ENCODE measurements around the gene SRXN1.

The SRXN1 gene

DNA sequence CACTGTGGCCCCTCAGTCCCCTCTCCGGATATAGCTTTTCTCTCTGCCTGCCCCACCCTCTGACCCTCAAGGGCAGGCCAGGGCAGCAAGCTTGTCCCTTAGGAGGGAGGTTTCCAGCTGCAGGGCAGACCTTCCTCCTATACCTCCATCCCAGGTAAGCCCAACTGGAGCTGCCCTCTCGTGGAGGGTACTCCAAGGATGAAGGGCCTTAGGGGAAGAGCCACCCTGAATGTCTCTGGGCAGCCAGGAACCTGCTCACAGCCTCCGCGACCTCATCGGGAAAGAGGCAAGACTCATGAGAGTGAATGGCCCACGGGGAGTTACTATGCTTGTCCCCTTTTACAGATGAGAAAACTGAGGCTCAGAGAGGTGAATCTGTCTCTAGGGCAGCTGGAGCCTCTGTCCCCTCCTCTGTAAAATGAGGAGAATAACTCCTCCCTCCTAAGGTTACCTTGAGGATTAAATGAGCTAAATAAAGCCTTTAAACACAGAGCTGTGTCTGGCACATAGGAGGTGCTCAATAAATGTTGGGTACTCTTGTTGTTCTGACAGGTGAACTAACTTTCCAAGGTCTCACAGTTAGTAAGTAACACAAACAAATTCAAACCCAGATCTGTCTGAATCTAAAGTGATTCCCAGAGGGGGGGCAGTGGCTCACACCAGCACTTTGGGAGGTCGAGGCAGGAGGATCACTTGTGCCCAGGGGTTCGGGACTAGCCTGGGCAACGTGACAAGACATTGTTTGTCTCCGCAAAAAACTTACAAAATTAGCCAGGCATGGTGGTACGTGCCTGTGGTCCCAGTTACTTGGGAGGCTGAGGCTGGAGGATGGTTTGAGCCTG lies 12.1 kb downstream of the SRXN1 start:
- Histone ChIP-seq H3K9ac (no peak overlapping the region), H3K4me2 (no peak overlapping the region), H3K27ac (no peak overlapping the region), H3K4me3 (no peak overlapping the region), H3K27me3 (peaks cover 8 to 14% (median 11%) of the 10 kb centered on the region in 11 experiments), H3K36me3 (no peaks in the 10 kb centered on the region), H3K9me3 (replicated peaks in 1 of 11) (no peaks in the 10 kb centered on the region), H3K4me1 (peaks cover 3 to 10% (median 6%) of the 10 kb centered on the region in 10 experiments; a peak in 19 of 20 replicates), H4K20me1 (peaks cover 0 to 13% (median 0%) of the 10 kb centered on the region in 11 experiments; a peak in 5 of 22 replicates)
- no peak for TF ChIP-seq Cebpa-rat (IDR thresholded peaks at IDR 0.05)

DNA sequence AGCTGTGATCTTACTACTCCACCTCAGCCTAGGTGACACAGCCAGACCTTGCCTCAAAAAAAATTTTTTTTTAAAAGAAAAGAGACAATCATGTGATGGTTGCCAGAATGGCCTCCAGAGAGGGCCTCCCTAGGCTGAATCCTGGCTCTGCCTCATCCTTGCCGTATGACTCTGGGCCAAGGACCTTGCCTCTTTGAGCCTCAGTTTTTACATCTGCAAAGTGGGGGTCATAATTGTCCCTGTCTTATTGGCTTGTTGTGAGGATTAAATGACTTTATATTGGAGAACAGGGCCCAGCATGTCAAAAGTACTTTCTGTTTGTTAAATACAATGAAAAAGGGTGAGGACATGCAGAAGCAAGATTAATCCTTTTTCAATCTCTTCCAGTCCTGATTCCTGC lies 14.4 kb downstream of the SRXN1 start:
- no peak for TF ChIP-seq Cebpa-rat (IDR thresholded peaks at IDR 0.05)
- H3K4me2 ChIP-seq = no peak overlapping the region
- H4K20me1 ChIP-seq = peaks cover 0 to 10% (median 0%) of the 10 kb centered on the region in 11 experiments; a peak in 4 of 22 replicates
- H3K9ac ChIP-seq = no peak overlapping the region
- H3K4me3 ChIP-seq = no peak overlapping the region
- no peaks in the 10 kb centered on the region for H3K4me1 ChIP-seq
- H3K27ac ChIP-seq = no peak overlapping the region
- peaks cover 8 to 13% (median 11%) of the 10 kb centered on the region in 11 experiments for H3K27me3 ChIP-seq
- no peaks in the 10 kb centered on the region for H3K9me3 ChIP-seq (replicated peaks in 1 of 11)
- H3K36me3 ChIP-seq = no peaks in the 10 kb centered on the region

DNA sequence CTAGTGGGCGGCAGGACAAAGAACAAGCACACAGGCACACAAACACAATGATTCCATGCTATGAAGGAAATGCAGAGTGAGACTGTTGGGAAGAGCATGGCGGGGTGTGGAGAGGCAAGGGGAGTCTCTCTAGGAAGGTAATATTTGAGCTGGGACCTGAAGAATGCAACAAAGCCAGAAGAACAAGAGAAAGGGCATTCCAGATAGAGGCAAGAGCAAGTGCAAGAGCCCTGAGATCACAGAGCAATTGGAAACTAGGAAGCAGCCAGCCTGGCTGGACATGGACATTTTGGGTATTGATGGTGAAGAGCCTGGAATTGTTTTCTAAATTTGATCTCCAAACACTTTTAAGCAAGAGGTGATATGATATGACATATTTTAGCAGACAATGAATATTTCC lies 15.4 kb downstream of the SRXN1 start:
- no peak overlapping the region for H3K27ac ChIP-seq
- H3K9me3 ChIP-seq (replicated peaks in 1 of 11) = no peaks in the 10 kb centered on the region
- H3K4me2 ChIP-seq = no peak overlapping the region
- H3K4me1 ChIP-seq = no peaks in the 10 kb centered on the region
- H3K9ac ChIP-seq = no peak overlapping the region
- H3K36me3 ChIP-seq = no peaks in the 10 kb centered on the region
- H3K4me3 ChIP-seq = no peak overlapping the region
- TF ChIP-seq Cebpa-rat (IDR thresholded peaks at IDR 0.05) = no peak
- peaks cover 2 to 3% (median 3%) of the 10 kb centered on the region in 11 experiments for H3K27me3 ChIP-seq
- H4K20me1 ChIP-seq = peaks cover 0 to under 1% (median 0%) of the 10 kb centered on the region in 11 experiments; a peak in 3 of 22 replicates

DNA sequence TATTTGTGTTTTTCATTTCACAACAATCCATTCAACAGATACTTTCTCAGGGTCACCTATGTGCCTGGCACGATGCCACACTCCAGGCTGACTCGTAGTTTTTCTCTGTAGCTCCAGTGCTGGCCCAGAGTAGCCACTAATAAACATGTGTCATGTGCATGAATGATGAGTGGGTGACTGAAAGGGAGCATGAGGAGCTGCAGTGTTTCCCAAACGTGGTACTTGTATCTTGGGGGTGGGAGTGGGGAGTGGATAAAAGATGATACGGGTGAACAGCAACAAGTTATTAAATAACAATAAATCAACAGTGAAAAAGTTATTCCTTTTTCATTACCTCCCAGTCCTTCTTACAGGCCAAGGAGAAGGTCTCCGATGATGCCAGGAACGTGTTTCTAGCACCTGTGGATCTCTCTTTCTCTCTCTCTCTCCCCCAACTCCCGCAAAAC lies 17.1 kb downstream of the SRXN1 start:
- Histone ChIP-seq H3K36me3 (no peaks in the 10 kb centered on the region), H3K9me3 (replicated peaks in 1 of 11) (no peaks in the 10 kb centered on the region), H3K4me2 (no peak overlapping the region), H4K20me1 (no peaks in the 10 kb centered on the region; a peak in 1 of 22 replicates), H3K27me3 (no peaks in the 10 kb centered on the region), H3K9ac (no peak overlapping the region), H3K4me3 (no peak overlapping the region), H3K4me1 (no peaks in the 10 kb centered on the region), H3K27ac (no peak overlapping the region)
- TF ChIP-seq Cebpa-rat (IDR thresholded peaks at IDR 0.05) = no peak

DNA sequence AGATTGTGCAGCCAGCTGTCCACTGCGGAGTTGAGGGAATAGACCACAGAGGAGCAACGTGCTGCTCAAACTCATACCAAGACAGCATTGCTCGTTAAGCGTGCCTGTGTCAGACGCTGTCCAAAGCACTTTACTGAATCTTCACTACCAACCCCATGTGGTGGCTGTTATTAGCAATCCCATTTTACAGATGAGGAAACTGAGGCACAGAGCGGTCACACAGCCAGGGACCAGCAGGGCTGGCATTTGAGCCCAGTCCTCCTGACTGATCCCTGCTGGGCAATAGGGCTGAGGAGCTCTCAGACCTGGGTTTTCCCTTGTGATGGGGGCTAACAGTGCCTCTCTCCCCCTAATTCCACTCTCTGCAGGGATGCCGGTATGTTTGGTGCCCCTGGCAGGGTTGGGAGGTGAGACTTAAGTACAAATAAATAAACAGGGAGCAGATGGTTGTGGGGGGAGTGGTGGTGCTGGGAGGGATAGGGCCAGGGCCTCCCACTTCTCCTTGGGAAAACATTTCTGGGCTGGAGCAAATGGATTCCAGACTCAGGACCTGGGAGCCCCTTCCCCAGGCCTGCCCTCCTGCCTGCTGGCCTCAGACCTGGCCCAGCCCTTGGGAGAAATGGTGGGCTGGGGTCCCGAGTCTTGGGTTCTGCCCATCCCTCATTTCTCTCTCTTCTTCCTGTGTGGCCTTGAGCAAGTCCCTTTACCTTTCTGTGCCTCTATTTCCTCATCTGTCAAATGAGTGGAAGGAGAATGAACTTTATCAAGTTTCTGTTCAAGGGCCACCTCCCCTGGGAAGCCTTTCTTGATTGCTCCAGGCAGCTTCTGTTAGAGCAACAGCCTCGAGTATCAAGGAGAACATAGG lies 17.7 kb downstream of the SRXN1 start:
- Histone ChIP-seq H3K27ac (no peak overlapping the region), H3K4me3 (no peak overlapping the region), H3K27me3 (no peaks in the 10 kb centered on the region), H4K20me1 (no peaks in the 10 kb centered on the region), H3K4me1 (no peaks in the 10 kb centered on the region), H3K36me3 (no peaks in the 10 kb centered on the region), H3K9me3 (replicated peaks in 1 of 11) (no peaks in the 10 kb centered on the region), H3K9ac (no peak overlapping the region), H3K4me2 (no peak overlapping the region)
- TF ChIP-seq Cebpa-rat (IDR thresholded peaks at IDR 0.05) = no peak

DNA sequence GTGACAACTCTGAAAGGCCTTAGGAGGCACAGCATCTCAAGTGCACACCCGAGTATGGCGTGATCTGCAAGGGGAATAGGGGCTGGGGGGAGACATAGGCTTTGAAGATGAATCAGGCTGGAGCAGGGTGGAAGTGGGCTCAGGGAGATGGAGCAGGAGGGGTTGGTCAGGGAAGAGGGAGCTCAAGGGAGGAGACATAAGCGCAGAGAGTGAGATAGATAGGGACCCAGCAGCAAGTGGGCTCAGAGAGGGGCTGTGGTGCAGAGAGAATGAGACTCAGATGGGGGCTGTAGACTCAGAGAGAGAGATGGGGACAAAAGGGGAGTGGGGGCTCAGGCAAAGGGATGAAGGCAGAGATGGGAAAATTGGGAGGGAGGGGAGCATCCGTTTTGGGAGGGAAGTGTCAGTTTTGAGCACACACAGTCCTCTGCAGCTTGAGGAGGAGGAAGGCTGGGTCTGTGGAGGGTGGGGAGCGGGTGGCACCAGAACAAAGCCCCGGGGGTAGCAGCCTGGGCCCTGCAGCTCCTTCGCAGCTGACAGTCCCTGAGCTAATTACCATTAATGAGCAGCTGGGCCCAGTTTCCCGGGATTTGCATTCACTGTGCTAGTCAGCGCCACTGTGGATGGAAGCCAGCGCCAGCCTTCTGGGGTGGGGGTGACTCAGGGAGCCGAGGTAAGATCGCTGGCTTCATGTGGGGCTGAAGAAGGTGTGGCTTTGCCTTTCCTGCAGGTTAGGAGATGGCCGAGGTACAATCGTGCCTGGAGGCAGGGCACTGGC lies 18.7 kb downstream of the SRXN1 start:
- H3K27ac ChIP-seq = no peak overlapping the region
- TF ChIP-seq Cebpa-rat (IDR thresholded peaks at IDR 0.05) = no peak
- H3K9ac ChIP-seq = no peak overlapping the region
- H3K4me1 ChIP-seq = no peaks in the 10 kb centered on the region
- no peaks in the 10 kb centered on the region for H3K36me3 ChIP-seq
- no peak overlapping the region for H3K4me2 ChIP-seq
- no peaks in the 10 kb centered on the region for H3K27me3 ChIP-seq
- H4K20me1 ChIP-seq = no peaks in the 10 kb centered on the region
- H3K4me3 ChIP-seq = no peak overlapping the region
- H3K9me3 ChIP-seq (replicated peaks in 1 of 11) = no peaks in the 10 kb centered on the region

DNA sequence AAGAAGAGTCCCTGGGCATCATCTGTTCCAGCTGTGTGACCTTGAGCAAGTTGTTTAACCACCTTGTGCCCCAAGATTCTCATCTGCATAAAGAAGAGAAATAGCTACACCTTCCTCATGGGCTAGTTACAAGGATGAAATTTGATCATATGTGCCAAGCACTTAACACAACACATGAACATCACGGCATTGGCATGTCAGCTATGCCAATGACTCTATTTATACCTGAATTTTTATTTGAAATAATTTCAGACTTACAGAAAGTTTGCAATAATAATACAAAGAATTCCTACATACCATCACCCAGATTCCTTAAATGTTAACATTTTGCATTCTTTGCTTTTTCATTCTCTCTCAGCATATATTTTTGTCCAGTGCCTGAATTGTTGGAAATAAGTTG lies 21.9 kb downstream of the SRXN1 start:
- Histone ChIP-seq H4K20me1 (no peaks in the 10 kb centered on the region), H3K27me3 (no peaks in the 10 kb centered on the region), H3K4me1 (no peaks in the 10 kb centered on the region), H3K9ac (no peak overlapping the region), H3K36me3 (no peaks in the 10 kb centered on the region), H3K27ac (no peak overlapping the region), H3K9me3 (replicated peaks in 1 of 11) (peaks cover 0 to 7% (median 0%) of the 10 kb centered on the region in 11 experiments; a peak in 3 of 22 replicates), H3K4me2 (no peak overlapping the region), H3K4me3 (no peak overlapping the region)
- TF ChIP-seq Cebpa-rat (IDR thresholded peaks at IDR 0.05) = no peak

DNA sequence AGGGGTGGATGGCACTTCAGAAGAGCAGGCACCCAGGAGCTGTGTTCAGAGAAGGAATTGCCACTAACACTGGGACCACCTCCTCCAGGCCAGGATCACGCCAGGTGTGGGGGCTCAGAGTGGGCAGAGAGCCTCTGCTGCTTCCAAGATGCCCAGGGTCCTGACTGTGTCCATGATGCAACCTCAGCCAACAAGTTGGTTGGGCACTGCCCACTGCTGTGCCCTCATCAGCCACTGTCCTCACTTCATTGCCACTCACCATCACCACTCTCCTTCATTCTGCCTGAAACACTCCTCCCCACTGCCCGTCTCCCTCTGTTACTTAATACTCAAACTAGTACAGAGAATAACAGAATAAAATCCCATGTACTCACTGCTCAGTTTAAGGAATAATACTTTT lies 26.4 kb downstream of the SRXN1 start:
- no peaks in the 10 kb centered on the region for H4K20me1 ChIP-seq
- no peak for TF ChIP-seq Cebpa-rat (IDR thresholded peaks at IDR 0.05)
- H3K9me3 ChIP-seq (replicated peaks in 1 of 11) = peaks cover 0 to 19% (median 0%) of the 10 kb centered on the region in 11 experiments; a peak in 5 of 22 replicates
- no peak overlapping the region for H3K4me3 ChIP-seq
- peaks cover 0 to 24% (median 5%) of the 10 kb centered on the region in 10 experiments; a peak in 11 of 20 replicates for H3K4me1 ChIP-seq
- H3K4me2 ChIP-seq = no peak overlapping the region
- no peaks in the 10 kb centered on the region for H3K36me3 ChIP-seq
- no peaks in the 10 kb centered on the region for H3K27me3 ChIP-seq
- H3K9ac ChIP-seq = no peak overlapping the region
- no peak overlapping the region for H3K27ac ChIP-seq

Data from BLaER1 treated with 17β-estradiol and CSF1 and Interleukin-3, amounts not matched to agents 10 nM and 100 nM (cell line).